ENCODE measurements around the gene MOV10L1. TPM values are rescaled to one million over a fixed set of nuclear protein-coding genes. Genes with fewer than 3 reads are reported as not detected.

MOV10L1 gene
- total and polyA plus RNA-seq, 9 of the 15 experiments (the other 6 are each of a cell fraction or from before 2014, with no cell fraction given) = 0.06 to 0.43 (median 0.15) TPM

- TF ChIP-seq MNT (conservative IDR thresholded peaks at IDR 0.05) (peak in 1 of 2 experiments; percentile 43; a peak in 3 of 4 replicates), ETS2 (tag; IDR thresholded peaks at IDR 0.05; ENCODE audit: borderline replicate concordance, poor library complexity, severe bottlenecking) (no peak), KAT2B (IDR thresholded peaks at IDR 0.05; ENCODE audit: low read depth, low read length) (no peak), CBFA2T2 (conservative IDR thresholded peaks at IDR 0.05) (0 out of 2 replicates have a peak, but pooled peaks have one; percentile 32), CTCF (IDR thresholded peaks at IDR 0.05 in 2 of 3, conservative IDR thresholded peaks at IDR 0.05 in 1 of 3; ENCODE audit: insufficient read depth in 2 of 3, low read depth in 1 of 3, low read length in 3 of 3) (peak; percentile 88 to 91 (median 89)), SPI1 (IDR thresholded peaks at IDR 0.05; ENCODE audit: borderline replicate concordance, low read depth, low read length) (peak; percentile 73; the same call in 1 of the 2 replicates), MAX (CRISPR knock-in tag; IDR thresholded peaks at IDR 0.05) (peak; percentile 74), RCOR1 (IDR thresholded peaks at IDR 0.05; ENCODE audit: borderline replicate concordance in 1 of 2, low read depth in 2 of 2, low read length in 2 of 2) (peak in 1 of 2 experiments; percentile 60; a peak in 2 of 4 replicates), THAP12 (CRISPR knock-in tag; IDR thresholded peaks at IDR 0.05) (no peak), TFAP4 (CRISPR knock-in tag; IDR thresholded peaks at IDR 0.05; ENCODE audit: borderline replicate concordance) (peak; percentile 52; the same call in 1 of the 2 replicates), VEZF1 (CRISPR knock-in tag; IDR thresholded peaks at IDR 0.05) (0 out of 2 replicates have a peak, but pooled peaks have one; percentile 36), CTBP1 (IDR thresholded peaks at IDR 0.05; ENCODE audit: borderline replicate concordance) (peak; percentile 79; the same call in 1 of the 2 replicates)
Measured at GRCh38 chr22:50148991-50149721, 59.4 kb downstream of the MOV10L1 start (continued).

Data from K562 (cell line).